GM23338 (cell line): ENCODE data around the gene RABL3. TPM values are rescaled to one million over a fixed set of nuclear protein-coding genes. Genes with fewer than 3 reads are reported as not detected.

Experiments
- ATAC-seq: fragments of 200-7000 bp; cut with Tn5 transposase; 3 replicates; pipeline ENCODE4 v1.9.1; 2020
- DNase-seq: peaks from one replicate; pipeline ENCODE4 v3.0.0-alpha.2; 2015; ENCODE audit warnings: low spot score
- H2AFZ ChIP-seq: fragments of 200-600 bp; sonication (generic); 2 replicates; pipeline ENCODE4 v1.8.0; 2016; ENCODE audit warnings: antibody characterized with exemption, mild to moderate bottlenecking, moderate library complexity
- H3F3A ChIP-seq: fragments of 200-600 bp; sonication (generic); replicated peaks from 2 replicates; pipeline ENCODE4 v1.8.0; 2017; ENCODE audit warnings: antibody characterized with exemption, mixed run types, low read depth
- H3K27ac ChIP-seq: fragments of 200-600 bp; sonication (generic); 2 replicates; pipeline ENCODE4 v1.6.1; 2016; ENCODE audit warnings: low read depth
- H3K27me3 ChIP-seq: fragments of 200-600 bp; sonication (generic); 2 replicates; pipeline ENCODE4 v1.8.0; 2016; ENCODE audit warnings: mild to moderate bottlenecking, mixed run types, moderate library complexity; ENCODE audit not compliant: insufficient read depth
- H3K36me3 ChIP-seq: fragments of 200-600 bp; sonication (generic); 2 replicates; pipeline ENCODE4 v1.8.0; 2016; ENCODE audit warnings: mild to moderate bottlenecking; ENCODE audit not compliant: insufficient read depth
- H3K4me1 ChIP-seq: fragments of 200-600 bp; sonication (generic); 2 replicates; pipeline ENCODE4 v1.8.0; 2016; ENCODE audit warnings: mild to moderate bottlenecking, moderate library complexity; ENCODE audit not compliant: insufficient read depth
- H3K4me2 ChIP-seq: fragments of 200-600 bp; sonication (generic); 2 replicates; pipeline ENCODE4 v1.7.1; 2017; ENCODE audit warnings: mixed run types
- H3K4me3 ChIP-seq: fragments of 200-600 bp; sonication (generic); 2 replicates; pipeline ENCODE4 v1.6.1; 2016; ENCODE audit warnings: mixed run types
- H3K79me2 ChIP-seq: fragments of 200-600 bp; sonication (generic); replicated peaks from 2 replicates; pipeline ENCODE4 v1.8.0; 2017; ENCODE audit warnings: mild to moderate bottlenecking; ENCODE audit not compliant: insufficient read depth
- H3K9me2 ChIP-seq: fragments of 200-600 bp; sonication (generic); 2 replicates; pipeline ENCODE4 v1.8.0; 2017; ENCODE audit not compliant: insufficient read depth
- H4K20me1 ChIP-seq: fragments of 200-600 bp; sonication (generic); replicated peaks from 2 replicates; pipeline ENCODE4 v1.8.0; 2017; ENCODE audit warnings: mild to moderate bottlenecking; ENCODE audit not compliant: insufficient read depth
- H3K27ac Mint-ChIP-seq: 2 replicates; pipeline ENCODE4 v1.8.0; 2020; ENCODE audit warnings: inconsistent platforms, mild to moderate bottlenecking, moderate library complexity, mixed read lengths
- H3K27me3 Mint-ChIP-seq: 3 replicates; pipeline ENCODE4 v1.8.0; 2022; ENCODE audit warnings: low read depth, mild to moderate bottlenecking, moderate library complexity, mixed read lengths, inconsistent platforms; ENCODE audit not compliant: insufficient read depth, poor library complexity
- H3K36me3 Mint-ChIP-seq: 3 replicates; pipeline ENCODE4 v1.8.0; 2021; ENCODE audit warnings: low read depth, mild to moderate bottlenecking, inconsistent platforms, moderate library complexity, mixed read lengths
- H3K4me1 Mint-ChIP-seq: 3 replicates; pipeline ENCODE4 v1.8.0; 2020; ENCODE audit warnings: mild to moderate bottlenecking, inconsistent platforms, mixed read lengths
- H3K4me3 Mint-ChIP-seq: 3 replicates; pipeline ENCODE4 v1.8.0; 2021; ENCODE audit warnings: moderate library complexity, mild to moderate bottlenecking, inconsistent platforms, mixed read lengths
- H3K9me3 Mint-ChIP-seq: 3 replicates; pipeline ENCODE4 v1.8.0; 2020; ENCODE audit warnings: moderate library complexity, mild to moderate bottlenecking, inconsistent platforms, mixed read lengths
- CREB1 ChIP-seq: fragments of 250-450 bp; sonication (Bioruptor Pico); IDR thresholded peaks from 2 replicates; pipeline ENCODE4 v1.5.0; 2020; ENCODE audit warnings: low read depth, mild to moderate bottlenecking, moderate library complexity
- CTCF ChIP-seq, 2 experiments: fragments of 200-600 bp in 1 of 2; sonication (generic) in 1 of 2; conservative IDR thresholded peaks; 2 replicates each; pipeline versions ENCODE4 v1.5.1 to v1.6.1; 2016 to 2017; ENCODE audit warnings: antibody characterized with exemption in 2 of 2, low read depth in 2 of 2, mild to moderate bottlenecking in 2 of 2, moderate library complexity in 1 of 2
- ETS1 ChIP-seq: IDR thresholded peaks from 2 replicates; pipeline ENCODE4 v1.6.1; 2016; ENCODE audit warnings: antibody characterized with exemption
- EZH2 ChIP-seq: fragments of 200-600 bp; sonication (generic); IDR thresholded peaks from one replicate; pipeline ENCODE4 v1.8.0; 2017; ENCODE audit warnings: antibody characterized with exemption, mild to moderate bottlenecking, low read depth; ENCODE audit not compliant: unreplicated experiment
- EZH2phosphoT487 ChIP-seq: fragments of 200-600 bp; sonication (generic); IDR thresholded peaks from one replicate; pipeline ENCODE4 v1.8.1; 2018; ENCODE audit warnings: antibody characterized with exemption; ENCODE audit not compliant: unreplicated experiment
- JUNB ChIP-seq: IDR thresholded peaks from one replicate; pipeline ENCODE4 v1.6.1; 2016; ENCODE audit warnings: antibody characterized with exemption; ENCODE audit not compliant: unreplicated experiment
- NANOG ChIP-seq: IDR thresholded peaks from 2 replicates; pipeline ENCODE4 v1.6.1; 2016; ENCODE audit warnings: antibody characterized with exemption, borderline replicate concordance
- POLR2AphosphoS5 ChIP-seq: IDR thresholded peaks from 2 replicates; pipeline ENCODE4 v1.6.1; 2016; ENCODE audit warnings: antibody characterized with exemption, low read depth
- REST ChIP-seq: IDR thresholded peaks from one replicate; pipeline ENCODE4 v1.6.1; 2018; ENCODE audit warnings: antibody characterized with exemption; ENCODE audit not compliant: unreplicated experiment
- STAT1 ChIP-seq: IDR thresholded peaks from one replicate; pipeline ENCODE4 v1.6.1; 2016; ENCODE audit warnings: antibody characterized with exemption; ENCODE audit not compliant: unreplicated experiment
- ZNF114 ChIP-seq: fragments of 250-450 bp; sonication (Bioruptor Pico); IDR thresholded peaks from 2 replicates; pipeline ENCODE4 v1.5.0; 2020; ENCODE audit warnings: mild to moderate bottlenecking, moderate library complexity
- ZNF331 ChIP-seq: fragments of 250-450 bp; sonication (Bioruptor Pico); IDR thresholded peaks from 2 replicates; pipeline ENCODE4 v1.5.0; 2020; ENCODE audit warnings: low read depth, mild to moderate bottlenecking, moderate library complexity
- ZNF462 ChIP-seq: fragments of 250-450 bp; sonication (Bioruptor Pico); IDR thresholded peaks from 2 replicates; pipeline ENCODE4 v1.5.0; 2020; ENCODE audit warnings: mild to moderate bottlenecking, moderate library complexity
- polyA plus RNA-seq: library from polyadenylated mRNA; unstranded; fragments of >200 nt; fragmentation: Nextera tagmentation; extraction: Ambion mirVana; gene quantifications from 2 replicates; pipeline ENCODE4 v1.2.1, GENCODE V29; 2016
- total RNA-seq: library from RNA; depleted of rRNA; stranded (reverse); fragments of >200 nt; shearing (Covaris generic); gene quantifications from 2 replicates; pipeline ENCODE4 v1.2.3, GENCODE V29; 2014

The RABL3 gene
- total and polyA plus RNA-seq, 2 experiments from 2014 or later: 7.8 to 9.8 TPM

- Histone ChIP-seq H3K4me3 (peak overlapping the region; percentile 75), H3K9me2 (0 out of 2 replicates have a peak, but pooled peaks cover 4% of the 10 kb centered on the region), H3K36me3 (peaks cover 10% of the 10 kb centered on the region; the same call in 1 of the 2 replicates), H3K4me2 (peak overlapping the region; percentile 75), H2AFZ (no peak overlapping the region), H3K27ac (no peak overlapping the region), H3K27me3 (no peaks in the 10 kb centered on the region), H3F3A (no peaks in the 10 kb centered on the region), H4K20me1 (peaks cover 5% of the 10 kb centered on the region; the same call in 1 of the 2 replicates), H3K4me1 (peaks cover 16% of the 10 kb centered on the region), H3K79me2 (peaks cover 36% of the 10 kb centered on the region)
- peaks cover 14% of the 10 kb centered on the region for H3K27me3 Mint-ChIP-seq
- no peak overlapping the region; the same call in 1 of the 2 replicates for H3K27ac Mint-ChIP-seq
- H3K36me3 Mint-ChIP-seq: peaks cover 60% of the 10 kb centered on the region
- peaks cover 24% of the 10 kb centered on the region for H3K4me1 Mint-ChIP-seq
- TF ChIP-seq NANOG (no peak), POLR2AphosphoS5 (no peak), ZNF331 (CRISPR knock-in tag) (no peak), STAT1 (no peak), ETS1 (no peak), CTCF (conservative IDR thresholded peaks at IDR 0.05; ENCODE audit: low read depth in 2 of 2) (no peak), EZH2 (no peak), REST (no peak), ZNF462 (CRISPR knock-in tag) (no peak), EZH2phosphoT487 (no peak), JUNB (no peak), CREB1 (CRISPR knock-in tag) (no peak), ZNF114 (no peak)
- ATAC-seq (no peak), DNase-seq (no peak)
- H3K9me3 Mint-ChIP-seq: peaks cover 33% of the 10 kb centered on the region
- H3K4me3 Mint-ChIP-seq: peak overlapping the region; percentile 85
These were observed 996 bp downstream of the RABL3 start for GRCh38 chr3:120741320-120741719.
